ENCODE results near the gene PRR36. TPM values are rescaled to one million over a fixed set of nuclear protein-coding genes. Genes with fewer than 3 reads are reported as not detected.

Gene PRR36
- polyA plus RNA-seq, 2 of the 4 experiments (the other 2 are of a cell fraction) = 0.04 to 0.35 TPM

DNA sequence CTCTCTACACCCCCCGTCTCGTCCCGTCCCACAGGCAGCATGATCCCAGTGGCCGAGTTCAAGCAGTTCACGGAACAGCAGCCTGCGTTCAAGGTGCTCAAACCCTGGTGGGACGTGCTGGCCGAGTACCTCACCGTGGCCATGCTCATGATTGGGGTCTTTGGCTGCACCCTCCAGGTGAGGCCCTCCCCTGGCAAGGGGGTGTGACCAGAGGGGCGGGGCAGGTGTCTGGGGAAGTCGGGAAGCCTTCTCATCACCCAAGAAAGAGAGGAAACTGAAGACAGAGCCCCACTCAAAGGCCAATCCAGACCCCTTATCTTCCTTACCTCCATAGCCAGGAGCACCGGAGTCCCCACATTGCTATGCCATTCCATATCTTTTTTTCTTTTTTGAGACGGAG lies 21.4 kb upstream of the PRR36 start:
- DNase-seq (ENCODE audit: low read depth in 1 of 2, low spot score in 1 of 2) = no peak
- ChIA-PET POLR2A (no interaction called here), CTCF (no interaction called here)
- Histone ChIP-seq H3K4me2 (no peak overlapping the region), H3K4me1 (no peaks in the 10 kb centered on the region), H3K4me3 (no peak overlapping the region), H3K27ac (no peak overlapping the region), H3K9me3 (no peaks in the 10 kb centered on the region)
- ATAC-seq = no peak
- FAIRE-seq = no peak
- 93% methylated on average over 4 of the region's 13 CpGs for WGBS (ENCODE audit: missing lambda C conversion rate)
- TF ChIP-seq ZFP36 (IDR thresholded peaks at IDR 0.05; ENCODE audit: borderline replicate concordance, partially characterized antibody) (no peak), EP300 (IDR thresholded peaks at IDR 0.05) (no peak), JUN (IDR thresholded peaks at IDR 0.05) (no peak), CBX2 (IDR thresholded peaks at IDR 0.05; ENCODE audit: borderline replicate concordance, low read depth) (no peak), PHF8 (IDR thresholded peaks at IDR 0.05; ENCODE audit: borderline replicate concordance, low read depth) (no peak), SREBF2 (IDR thresholded peaks at IDR 0.05) (no peak), KDM1A (IDR thresholded peaks at IDR 0.05; ENCODE audit: low read depth) (no peak)
- TF ChIP-seq, protein P1, sequence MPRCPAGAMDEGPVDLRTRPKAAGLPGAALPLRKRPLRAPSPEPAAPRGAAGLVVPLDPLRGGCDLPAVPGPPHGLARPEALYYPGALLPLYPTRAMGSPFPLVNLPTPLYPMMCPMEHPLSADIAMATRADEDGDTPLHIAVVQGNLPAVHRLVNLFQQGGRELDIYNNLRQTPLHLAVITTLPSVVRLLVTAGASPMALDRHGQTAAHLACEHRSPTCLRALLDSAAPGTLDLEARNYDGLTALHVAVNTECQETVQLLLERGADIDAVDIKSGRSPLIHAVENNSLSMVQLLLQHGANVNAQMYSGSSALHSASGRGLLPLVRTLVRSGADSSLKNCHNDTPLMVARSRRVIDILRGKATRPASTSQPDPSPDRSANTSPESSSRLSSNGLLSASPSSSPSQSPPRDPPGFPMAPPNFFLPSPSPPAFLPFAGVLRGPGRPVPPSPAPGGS (IDR thresholded peaks at IDR 0.05) = no peak
- TF ChIP-seq, protein P2, sequence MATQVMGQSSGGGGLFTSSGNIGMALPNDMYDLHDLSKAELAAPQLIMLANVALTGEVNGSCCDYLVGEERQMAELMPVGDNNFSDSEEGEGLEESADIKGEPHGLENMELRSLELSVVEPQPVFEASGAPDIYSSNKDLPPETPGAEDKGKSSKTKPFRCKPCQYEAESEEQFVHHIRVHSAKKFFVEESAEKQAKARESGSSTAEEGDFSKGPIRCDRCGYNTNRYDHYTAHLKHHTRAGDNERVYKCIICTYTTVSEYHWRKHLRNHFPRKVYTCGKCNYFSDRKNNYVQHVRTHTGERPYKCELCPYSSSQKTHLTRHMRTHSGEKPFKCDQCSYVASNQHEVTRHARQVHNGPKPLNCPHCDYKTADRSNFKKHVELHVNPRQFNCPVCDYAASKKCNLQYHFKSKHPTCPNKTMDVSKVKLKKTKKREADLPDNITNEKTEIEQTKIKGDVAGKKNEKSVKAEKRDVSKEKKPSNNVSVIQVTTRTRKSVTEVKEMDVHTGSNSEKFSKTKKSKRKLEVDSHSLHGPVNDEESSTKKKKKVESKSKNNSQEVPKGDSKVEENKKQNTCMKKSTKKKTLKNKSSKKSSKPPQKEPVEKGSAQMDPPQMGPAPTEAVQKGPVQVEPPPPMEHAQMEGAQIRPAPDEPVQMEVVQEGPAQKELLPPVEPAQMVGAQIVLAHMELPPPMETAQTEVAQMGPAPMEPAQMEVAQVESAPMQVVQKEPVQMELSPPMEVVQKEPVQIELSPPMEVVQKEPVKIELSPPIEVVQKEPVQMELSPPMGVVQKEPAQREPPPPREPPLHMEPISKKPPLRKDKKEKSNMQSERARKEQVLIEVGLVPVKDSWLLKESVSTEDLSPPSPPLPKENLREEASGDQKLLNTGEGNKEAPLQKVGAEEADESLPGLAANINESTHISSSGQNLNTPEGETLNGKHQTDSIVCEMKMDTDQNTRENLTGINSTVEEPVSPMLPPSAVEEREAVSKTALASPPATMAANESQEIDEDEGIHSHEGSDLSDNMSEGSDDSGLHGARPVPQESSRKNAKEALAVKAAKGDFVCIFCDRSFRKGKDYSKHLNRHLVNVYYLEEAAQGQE (IDR thresholded peaks at IDR 0.05) = no peak
- TF ChIP-seq, protein P3, sequence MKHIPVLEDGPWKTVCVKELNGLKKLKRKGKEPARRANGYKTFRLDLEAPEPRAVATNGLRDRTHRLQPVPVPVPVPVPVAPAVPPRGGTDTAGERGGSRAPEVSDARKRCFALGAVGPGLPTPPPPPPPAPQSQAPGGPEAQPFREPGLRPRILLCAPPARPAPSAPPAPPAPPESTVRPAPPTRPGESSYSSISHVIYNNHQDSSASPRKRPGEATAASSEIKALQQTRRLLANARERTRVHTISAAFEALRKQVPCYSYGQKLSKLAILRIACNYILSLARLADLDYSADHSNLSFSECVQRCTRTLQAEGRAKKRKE (CRISPR knock-in tag; IDR thresholded peaks at IDR 0.05; ENCODE audit: low read depth) = no peak

DNA sequence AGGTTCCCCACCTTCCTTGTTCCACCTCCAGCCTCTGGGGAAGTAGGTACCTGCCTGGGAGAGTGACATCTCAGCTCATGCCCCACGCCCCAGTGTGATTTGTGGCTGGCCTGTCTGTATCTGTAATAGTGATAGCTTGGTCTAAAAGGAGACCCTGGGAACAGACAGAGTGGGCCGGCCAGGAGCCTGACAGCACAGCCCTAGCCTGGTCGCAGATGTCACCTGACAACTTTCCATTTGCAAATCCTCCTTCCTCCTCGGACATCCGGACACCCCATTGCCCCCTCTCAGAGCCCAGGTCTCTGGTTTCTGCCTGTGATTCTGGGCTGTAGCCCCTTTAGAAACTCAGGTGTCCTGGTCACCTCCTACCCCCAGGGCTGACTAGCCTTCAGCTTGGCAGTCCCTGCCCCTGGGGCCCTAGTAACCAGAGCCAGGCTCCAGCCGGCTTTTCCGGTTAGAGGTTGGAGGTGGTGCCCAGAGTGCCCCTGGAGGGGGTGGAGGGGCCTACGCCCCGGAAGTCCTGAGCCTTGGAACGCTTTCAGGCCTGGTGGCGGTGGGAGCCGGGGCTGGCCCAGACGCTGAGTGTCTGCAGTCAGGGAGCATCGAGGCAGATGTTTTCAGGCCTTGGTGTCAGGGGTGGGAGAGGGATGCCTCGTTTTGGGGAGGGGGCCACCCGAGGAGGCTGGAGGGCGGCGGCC lies 20.6 kb upstream of the PRR36 start:
- H3K4me3 ChIP-seq = no peak overlapping the region
- WGBS (ENCODE audit: missing lambda C conversion rate) = 79% methylated on average over 12 of the region's 18 CpGs
- no peaks in the 10 kb centered on the region for H3K9me3 ChIP-seq
- ATAC-seq (peak; percentile 30 to 65; a peak in 4 of 6 replicates), DNase-seq (ENCODE audit: low read depth in 1 of 2, low spot score in 1 of 2) (no peak), FAIRE-seq (no peak)
- no peak overlapping the region for H3K27ac ChIP-seq
- no peaks in the 10 kb centered on the region for H3K4me1 ChIP-seq
- H3K4me2 ChIP-seq = no peak overlapping the region
- POLR2A ChIA-PET = no interaction called here
- CTCF ChIA-PET = interaction anchor here (1.3 kb wide), 1 partner anchor 8 kb away, joined by 4 read pairs; no protein-coding TSS in a partner anchor
- TF ChIP-seq, protein P1 (IDR thresholded peaks at IDR 0.05) = no peak
- TF ChIP-seq, protein P4, sequence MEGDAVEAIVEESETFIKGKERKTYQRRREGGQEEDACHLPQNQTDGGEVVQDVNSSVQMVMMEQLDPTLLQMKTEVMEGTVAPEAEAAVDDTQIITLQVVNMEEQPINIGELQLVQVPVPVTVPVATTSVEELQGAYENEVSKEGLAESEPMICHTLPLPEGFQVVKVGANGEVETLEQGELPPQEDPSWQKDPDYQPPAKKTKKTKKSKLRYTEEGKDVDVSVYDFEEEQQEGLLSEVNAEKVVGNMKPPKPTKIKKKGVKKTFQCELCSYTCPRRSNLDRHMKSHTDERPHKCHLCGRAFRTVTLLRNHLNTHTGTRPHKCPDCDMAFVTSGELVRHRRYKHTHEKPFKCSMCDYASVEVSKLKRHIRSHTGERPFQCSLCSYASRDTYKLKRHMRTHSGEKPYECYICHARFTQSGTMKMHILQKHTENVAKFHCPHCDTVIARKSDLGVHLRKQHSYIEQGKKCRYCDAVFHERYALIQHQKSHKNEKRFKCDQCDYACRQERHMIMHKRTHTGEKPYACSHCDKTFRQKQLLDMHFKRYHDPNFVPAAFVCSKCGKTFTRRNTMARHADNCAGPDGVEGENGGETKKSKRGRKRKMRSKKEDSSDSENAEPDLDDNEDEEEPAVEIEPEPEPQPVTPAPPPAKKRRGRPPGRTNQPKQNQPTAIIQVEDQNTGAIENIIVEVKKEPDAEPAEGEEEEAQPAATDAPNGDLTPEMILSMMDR (IDR thresholded peaks at IDR 0.05) = no peak
- TF ChIP-seq NPAS2 (CRISPR knock-in tag; IDR thresholded peaks at IDR 0.05; ENCODE audit: borderline replicate concordance) (no peak), FOXS1 (CRISPR knock-in tag; IDR thresholded peaks at IDR 0.05) (no peak), EHMT2 (IDR thresholded peaks at IDR 0.05; ENCODE audit: low read depth) (no peak), CBX2 (IDR thresholded peaks at IDR 0.05; ENCODE audit: borderline replicate concordance, low read depth) (no peak), CBX8 (IDR thresholded peaks at IDR 0.05) (no peak), RCOR1 (IDR thresholded peaks at IDR 0.05; ENCODE audit: low read depth, low read length) (no peak), HOXA7 (CRISPR knock-in tag; IDR thresholded peaks at IDR 0.05) (no peak), EP300 (IDR thresholded peaks at IDR 0.05) (no peak), CEBPB (IDR thresholded peaks at IDR 0.05) (no peak)
- TF ChIP-seq, protein P5, sequence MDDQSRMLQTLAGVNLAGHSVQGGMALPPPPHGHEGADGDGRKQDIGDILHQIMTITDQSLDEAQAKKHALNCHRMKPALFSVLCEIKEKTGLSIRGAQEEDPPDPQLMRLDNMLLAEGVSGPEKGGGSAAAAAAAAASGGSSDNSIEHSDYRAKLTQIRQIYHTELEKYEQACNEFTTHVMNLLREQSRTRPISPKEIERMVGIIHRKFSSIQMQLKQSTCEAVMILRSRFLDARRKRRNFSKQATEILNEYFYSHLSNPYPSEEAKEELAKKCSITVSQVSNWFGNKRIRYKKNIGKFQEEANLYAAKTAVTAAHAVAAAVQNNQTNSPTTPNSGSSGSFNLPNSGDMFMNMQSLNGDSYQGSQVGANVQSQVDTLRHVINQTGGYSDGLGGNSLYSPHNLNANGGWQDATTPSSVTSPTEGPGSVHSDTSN (IDR thresholded peaks at IDR 0.05) = no peak
- TF ChIP-seq, protein P6, sequence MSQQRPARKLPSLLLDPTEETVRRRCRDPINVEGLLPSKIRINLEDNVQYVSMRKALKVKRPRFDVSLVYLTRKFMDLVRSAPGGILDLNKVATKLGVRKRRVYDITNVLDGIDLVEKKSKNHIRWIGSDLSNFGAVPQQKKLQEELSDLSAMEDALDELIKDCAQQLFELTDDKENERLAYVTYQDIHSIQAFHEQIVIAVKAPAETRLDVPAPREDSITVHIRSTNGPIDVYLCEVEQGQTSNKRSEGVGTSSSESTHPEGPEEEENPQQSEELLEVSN (IDR thresholded peaks at IDR 0.05; ENCODE audit: borderline replicate concordance, low read depth) = no peak
- TF ChIP-seq, protein P2 (IDR thresholded peaks at IDR 0.05) = no peak
